Neural progenitor cell (in vitro differentiated cells): Measurements from ENCODE around the gene A1CF. TPM values are rescaled to one million over a fixed set of nuclear protein-coding genes. Genes with fewer than 3 reads are reported as not detected.
"Not testable (repeated sequence)": the region's sequence is repeated elsewhere in the genome, so short reads cannot be mapped to it uniquely, and the experiment has no call there.

Experiments
- DNase-seq: peaks from one replicate; pipeline ENCODE4 v3.0.0-alpha.2; 2016; ENCODE audit warnings: low spot score
- H2AFZ ChIP-seq: fragments of 200-600 bp; sonication (generic); replicated peaks from 2 replicates; pipeline ENCODE4 v1.6.1; 2016; ENCODE audit warnings: antibody characterized with exemption
- H3F3A ChIP-seq: fragments of 200-600 bp; sonication (generic); 2 replicates; pipeline ENCODE4 v1.6.1; 2016; ENCODE audit warnings: antibody characterized with exemption, low read depth
- H3K27ac ChIP-seq: fragments of 200-600 bp; sonication (generic); 2 replicates; pipeline ENCODE4 v1.5.1; 2016; ENCODE audit warnings: mild to moderate bottlenecking
- H3K27me3 ChIP-seq: fragments of 200-600 bp; sonication (generic); 2 replicates; pipeline ENCODE4 v1.6.1; 2016; ENCODE audit warnings: mild to moderate bottlenecking, moderate library complexity
- H3K36me3 ChIP-seq: fragments of 200-600 bp; sonication (generic); 2 replicates; pipeline ENCODE4 v1.5.1; 2016
- H3K4me1 ChIP-seq: fragments of 200-600 bp; sonication (generic); 2 replicates; pipeline ENCODE4 v1.6.1; 2016; ENCODE audit warnings: mixed run types
- H3K4me2 ChIP-seq: fragments of 200-600 bp; sonication (generic); 2 replicates; pipeline ENCODE4 v1.6.1; 2016
- H3K4me3 ChIP-seq: fragments of 200-600 bp; sonication (generic); 2 replicates; pipeline ENCODE4 v1.5.1; 2016
- H3K79me2 ChIP-seq: fragments of 200-600 bp; sonication (generic); 2 replicates; pipeline ENCODE4 v1.6.1; 2016; ENCODE audit warnings: low read depth
- H3K9ac ChIP-seq: fragments of 200-600 bp; sonication (generic); 2 replicates; pipeline ENCODE4 v1.6.1; 2016
- H3K9me3 ChIP-seq: fragments of 200-600 bp; sonication (generic); 2 replicates; pipeline ENCODE4 v1.5.1; 2016; ENCODE audit warnings: low read depth
- H4K20me1 ChIP-seq: fragments of 200-600 bp; sonication (generic); 2 replicates; pipeline ENCODE4 v1.6.1; 2016; ENCODE audit warnings: low read depth
- H3K27ac Mint-ChIP-seq: 3 replicates; pipeline ENCODE4 v1.8.0; 2021; ENCODE audit warnings: mixed read lengths
- H3K27me3 Mint-ChIP-seq: 2 replicates; pipeline ENCODE4 v1.8.0; 2022; ENCODE audit warnings: low read depth, mild to moderate bottlenecking, inconsistent platforms, moderate library complexity, mixed read lengths; ENCODE audit not compliant: insufficient read depth
- H3K36me3 Mint-ChIP-seq: 3 replicates; pipeline ENCODE4 v1.8.0; 2021; ENCODE audit warnings: mixed read lengths
- H3K4me1 Mint-ChIP-seq: 3 replicates; pipeline ENCODE4 v1.8.0; 2021; ENCODE audit warnings: mixed read lengths
- H3K4me3 Mint-ChIP-seq: 3 replicates; pipeline ENCODE4 v1.8.0; 2021; ENCODE audit warnings: mild to moderate bottlenecking, moderate library complexity, mixed read lengths
- H3K9me3 Mint-ChIP-seq: 3 replicates; pipeline ENCODE4 v1.8.0; 2020; ENCODE audit warnings: mixed read lengths
- CTCF ChIP-seq: fragments of 200-600 bp; sonication (generic); IDR thresholded peaks from 2 replicates; pipeline ENCODE4 v1.5.1; 2017; ENCODE audit warnings: antibody characterized with exemption, mild to moderate bottlenecking
- EZH2 ChIP-seq: fragments of 200-600 bp; sonication (generic); IDR thresholded peaks from 2 replicates; pipeline ENCODE4 v1.6.1; 2017; ENCODE audit warnings: antibody characterized with exemption, mild to moderate bottlenecking, moderate library complexity
- EZH2phosphoT487 ChIP-seq: fragments of 200-600 bp; sonication (generic); IDR thresholded peaks from 2 replicates; pipeline ENCODE4 v1.6.1; 2017; ENCODE audit warnings: antibody characterized with exemption
- total RNA-seq: library from RNA; depleted of rRNA; stranded (reverse); fragments of >200 nt; gene quantifications from 2 replicates; pipeline ENCODE4 v1.2.3, GENCODE V29; 2015; ENCODE audit warnings: low replicate concordance

Gene A1CF
- total RNA-seq, 1 donor from 2014 or later: not detected

GRCh38 chr10:50908366-50908765 is 22.9 kb upstream of the A1CF start:
- Histone ChIP-seq H3K4me1 (no peaks in the 10 kb centered on the region), H4K20me1 (no peaks in the 10 kb centered on the region), H3F3A (no peaks in the 10 kb centered on the region), H3K36me3 (no peaks in the 10 kb centered on the region), H3K27me3 (no peaks in the 10 kb centered on the region), H3K4me3 (no peak overlapping the region), H3K9me3 (no peaks in the 10 kb centered on the region), H3K27ac (no peak overlapping the region), H2AFZ (no peak overlapping the region), H3K4me2 (no peak overlapping the region), H3K9ac (no peak overlapping the region), H3K79me2 (no peaks in the 10 kb centered on the region)
- Mint-ChIP-seq H3K27me3 (peaks cover 3% of the 10 kb centered on the region), H3K36me3 (no peaks in the 10 kb centered on the region), H3K9me3 (peaks cover 4% of the 10 kb centered on the region), H3K4me3 (no peak overlapping the region), H3K4me1 (no peaks in the 10 kb centered on the region), H3K27ac (no peak overlapping the region)
- TF ChIP-seq EZH2phosphoT487 (no peak), CTCF (no peak), EZH2 (no peak)
- DNase-seq: no peak

GRCh38 chr10:50905797-50906196 is 20.4 kb upstream of the A1CF start:
- not testable (repeated sequence) for H3K9me3 ChIP-seq, H3F3A ChIP-seq, H3K27ac Mint-ChIP-seq, H3K4me3 Mint-ChIP-seq, H3K4me2 ChIP-seq, H3K79me2 ChIP-seq, H4K20me1 ChIP-seq, H3K9ac ChIP-seq, H3K9me3 Mint-ChIP-seq, H3K4me1 Mint-ChIP-seq, H3K36me3 Mint-ChIP-seq, H3K36me3 ChIP-seq, H2AFZ ChIP-seq, DNase-seq, H3K27ac ChIP-seq, H3K4me1 ChIP-seq, H3K27me3 Mint-ChIP-seq, H3K4me3 ChIP-seq, H3K27me3 ChIP-seq

GRCh38 chr10:50896721-50897120 is 11.3 kb upstream of the A1CF start:
- no peak overlapping the region for H3K27ac ChIP-seq
- no peaks in the 10 kb centered on the region for H3K4me1 Mint-ChIP-seq
- peaks cover 8% of the 10 kb centered on the region for H3K27me3 ChIP-seq
- no peak overlapping the region for H3K4me2 ChIP-seq
- no peaks in the 10 kb centered on the region for H3K27me3 Mint-ChIP-seq
- no peak overlapping the region for H3K4me3 Mint-ChIP-seq
- H3K36me3 ChIP-seq: no peaks in the 10 kb centered on the region
- H3K9me3 ChIP-seq: no peaks in the 10 kb centered on the region
- no peak for DNase-seq
- no peak for TF ChIP-seq EZH2
- TF ChIP-seq EZH2phosphoT487: no peak
- no peak for TF ChIP-seq CTCF
- no peak overlapping the region for H3K9ac ChIP-seq
- no peak overlapping the region for H3K4me3 ChIP-seq
- no peaks in the 10 kb centered on the region for H3K36me3 Mint-ChIP-seq
- H4K20me1 ChIP-seq: no peaks in the 10 kb centered on the region
- no peaks in the 10 kb centered on the region for H3K4me1 ChIP-seq
- H3K79me2 ChIP-seq: no peaks in the 10 kb centered on the region
- no peaks in the 10 kb centered on the region for H3K9me3 Mint-ChIP-seq
- no peaks in the 10 kb centered on the region for H3F3A ChIP-seq
- no peak overlapping the region for H2AFZ ChIP-seq
- H3K27ac Mint-ChIP-seq: no peak overlapping the region

- Mint-ChIP-seq H3K27me3 (no peaks in the 10 kb centered on the region), H3K9me3 (no peaks in the 10 kb centered on the region), H3K27ac (no peak overlapping the region), H3K4me1 (no peaks in the 10 kb centered on the region), H3K4me3 (no peak overlapping the region), H3K36me3 (no peaks in the 10 kb centered on the region)
- Histone ChIP-seq H3K4me1 (peaks cover 4% of the 10 kb centered on the region), H2AFZ (no peak overlapping the region), H3K36me3 (no peaks in the 10 kb centered on the region), H4K20me1 (no peaks in the 10 kb centered on the region), H3K9me3 (no peaks in the 10 kb centered on the region), H3F3A (no peaks in the 10 kb centered on the region), H3K4me2 (no peak overlapping the region), H3K27ac (no peak overlapping the region), H3K4me3 (no peak overlapping the region), H3K27me3 (peaks cover 8% of the 10 kb centered on the region), H3K9ac (no peak overlapping the region), H3K79me2 (no peaks in the 10 kb centered on the region)
- no peak for TF ChIP-seq EZH2phosphoT487
- TF ChIP-seq EZH2: no peak
- no peak for TF ChIP-seq CTCF
- DNase-seq: no peak
Measured at GRCh38 chr10:50894312-50894711, 8.9 kb upstream of the A1CF start.
